Spleen (tissue), 11 donors: Measurements from ENCODE around the gene CHKA. TPM values are rescaled to one million over a fixed set of nuclear protein-coding genes. Genes with fewer than 3 reads are reported as not detected.

Source experiments
- DNase-seq: peaks from one replicate; pipeline ENCODE4 v3.0.0-alpha.2; 2020
- H3K27ac ChIP-seq, 8 donors: fragments of 200-600 bp; sonication (generic) in 7 of 8; 1 replicate in 4 of 8; 2 replicates in 4 of 8; pipeline versions ENCODE4 v1.5.0 to v1.8.0; 2016 to 2021; ENCODE audit warnings: inconsistent platforms in 4 of 8, mild to moderate bottlenecking in 4 of 8, moderate library complexity in 1 of 8
- H3K27me3 ChIP-seq, 7 donors: fragments of 200-600 bp; sonication (generic) in 6 of 7; replicated peaks in 1 of 7; 1 replicate in 4 of 7; 2 replicates in 3 of 7; pipeline versions ENCODE4 v1.5.0 to v1.8.0; 2016 to 2021; ENCODE audit warnings: inconsistent platforms in 3 of 7, mild to moderate bottlenecking in 1 of 7
- H3K36me3 ChIP-seq, 6 donors: fragments of 200-600 bp; sonication (generic) in 5 of 6; 1 replicate in 4 of 6; 2 replicates in 2 of 6; pipeline versions ENCODE4 v1.5.0 to v1.8.0; 2016 to 2021; ENCODE audit warnings: inconsistent platforms in 2 of 6
- H3K4me1 ChIP-seq, 6 donors: fragments of 200-600 bp; sonication (generic) in 5 of 6; 1 replicate in 3 of 6; 2 replicates in 3 of 6; pipeline versions ENCODE4 v1.5.0 to v1.8.0; 2016 to 2021; ENCODE audit warnings: inconsistent platforms in 3 of 6
- H3K4me3 ChIP-seq, 8 donors: fragments of 200-600 bp; sonication (generic) in 7 of 8; 1 replicate in 4 of 8; 2 replicates in 4 of 8; pipeline versions ENCODE4 v1.5.0 to v1.8.0; 2016 to 2021; ENCODE audit warnings: inconsistent platforms in 4 of 8, mild to moderate bottlenecking in 4 of 8, moderate library complexity in 2 of 8
- H3K9me3 ChIP-seq, 8 donors: fragments of 200-600 bp; sonication (generic) in 7 of 8; 1 replicate in 4 of 8; 2 replicates in 4 of 8; pipeline versions ENCODE4 v1.5.0 to v1.8.0; 2016 to 2021; ENCODE audit warnings: inconsistent platforms in 4 of 8
- CTCF ChIP-seq, 11 experiments: fragments of 200-600 bp in 7 of 11; fragments of 450-650 bp in 4 of 11; sonication (generic) in 4 of 11; IDR thresholded peaks in 8 of 11; conservative IDR thresholded peaks in 3 of 11; 1 replicate in 7 of 11; 2 replicates in 4 of 11; pipeline versions ENCODE4 v1.4.0 to v1.8.0; 2016 to 2021; ENCODE audit warnings: antibody characterized with exemption in 11 of 11, inconsistent platforms in 4 of 11, mild to moderate bottlenecking in 1 of 11
- POLR2A ChIP-seq, 3 donors: fragments of 450-650 bp; IDR thresholded peaks; one replicate each; pipeline ENCODE4 v1.5.1; 2017; ENCODE audit warnings: antibody characterized with exemption in 3 of 3, mild to moderate bottlenecking in 1 of 3
- POLR2AphosphoS5 ChIP-seq, 3 donors: sonication (generic); formaldehyde crosslinking; IDR thresholded peaks; one replicate each; pipeline ENCODE4 v1.5.1; 2017; ENCODE audit warnings: antibody characterized with exemption in 3 of 3
- WGBS, 5 donors: extraction: QIAGEN DNeasy Blood & Tissue Kit in 3 of 5; methylation state at CpG; one replicate each; pipeline versions ENCODE4 v1.1.5 to v1.1.7; 2013 to 2018; 5-methylcytosine and 5-hydroxymethylcytosine counted together
- intact Hi-C: fragments of 100-400 bp; cut with DNase I; formaldehyde crosslinking; loops from one replicate; pipeline ENCODE4 v1.15.0; 2023; ENCODE audit warnings: low total_unique reads
- polyA plus RNA-seq, 3 donors: library from polyadenylated mRNA; stranded (reverse); fragments of 200-250 nt; gene quantifications; one replicate each; pipeline ENCODE4 v1.2.1, GENCODE V29; 2013
- total RNA-seq, 7 donors: library from RNA; depleted of rRNA in 3 of 7; stranded (reverse); fragments of >200 nt in 3 of 7; fragmentation: NEBNext Ultra II Directional in 4 of 7; extraction: Animal tissue kit (Norgen Biotek cat#: 25700) in 4 of 7; gene quantifications; one replicate each; pipeline versions ENCODE4 v1.1.0 to v1.2.1, GENCODE V29; 2016 to 2021
- donor health status: healthy with polysubstance abuse.
- donor health status: DM: no; HTN: no; CAD: no; lungs with moderate emphysema.
- donor health status: DM: no; HTN: no; CAD: no.
- donor health status: Bipolar disorder and iron deficiency.
- donor health status: healthy.
- donor health status: DM: no; HTN: no; CAD: no.
- donor health status: DM: yes; HTN: yes; CAD: no.

Gene CHKA
- total and polyA plus RNA-seq, 10 donors = 19.7 to 76.1 (median 33.4) TPM

- no peak for TF ChIP-seq CTCF (IDR thresholded peaks at IDR 0.05 in 8 of 11, conservative IDR thresholded peaks at IDR 0.05 in 3 of 11)
- TF ChIP-seq POLR2A (IDR thresholded peaks at IDR 0.05) = no peak
- TF ChIP-seq POLR2AphosphoS5 (IDR thresholded peaks at IDR 0.05) = no peak
- H3K27ac ChIP-seq = peak overlapping the region in 1 of 8 donors; percentile 7
- 79 to 86% (median 81%) methylated on average over 9 to 16 of the region's 16 CpGs for WGBS, 5 donors
- H3K36me3 ChIP-seq = no peaks in the 10 kb centered on the region
- peaks cover 0 to 61% (median 41%) of the 10 kb centered on the region in 6 donors for H3K4me1 ChIP-seq
- H3K9me3 ChIP-seq = no peaks in the 10 kb centered on the region
- H3K4me3 ChIP-seq = no peak overlapping the region
- no peaks in the 10 kb centered on the region for H3K27me3 ChIP-seq
- DNase-seq = no peak
- intact Hi-C loops = no loop called here
These were observed 21.5 kb upstream of the CHKA start for GRCh38 chr11:68142441-68143309.

- DNase-seq = no peak
- Histone ChIP-seq H3K4me3 (peak overlapping the region in 1 of 8 donors; percentile 17), H3K9me3 (no peaks in the 10 kb centered on the region), H3K27me3 (no peaks in the 10 kb centered on the region), H3K4me1 (peaks cover 0 to 57% (median 39%) of the 10 kb centered on the region in 6 donors), H3K27ac (peak overlapping the region in 1 of 8 donors; percentile 7), H3K36me3 (no peaks in the 10 kb centered on the region)
- intact Hi-C loops = no loop called here
- WGBS, 5 donors = 22 to 56% (median 32%) methylated on average over 8 to 13 of the region's 13 CpGs
- TF ChIP-seq POLR2A (IDR thresholded peaks at IDR 0.05) (no peak), POLR2AphosphoS5 (IDR thresholded peaks at IDR 0.05) (peak in 1 of 3 donors; percentile 16), CTCF (IDR thresholded peaks at IDR 0.05 in 8 of 11, conservative IDR thresholded peaks at IDR 0.05 in 3 of 11) (no peak)
These were observed 20.8 kb upstream of the CHKA start for GRCh38 chr11:68142028-68142412.

GRCh38 chr11:68141246-68142027 is 20.2 kb upstream of the CHKA start:
- intact Hi-C loops = no loop called here
- WGBS, 5 donors = 43 to 55% (median 46%) methylated on average over 6 to 8 of the region's 8 CpGs

More at GRCh38 chr11:68141246-68142027, 20.2 kb upstream of the CHKA start:
- DNase-seq = no peak
- Histone ChIP-seq H3K27me3 (no peaks in the 10 kb centered on the region), H3K4me3 (peak overlapping the region in 1 of 8 donors; percentile 17), H3K27ac (peak overlapping the region in 1 of 8 donors; percentile 7), H3K4me1 (peaks cover 0 to 51% (median 33%) of the 10 kb centered on the region in 6 donors), H3K36me3 (no peaks in the 10 kb centered on the region), H3K9me3 (no peaks in the 10 kb centered on the region)
- no peak for TF ChIP-seq CTCF (IDR thresholded peaks at IDR 0.05 in 8 of 11, conservative IDR thresholded peaks at IDR 0.05 in 3 of 11)
- no peak for TF ChIP-seq POLR2AphosphoS5 (IDR thresholded peaks at IDR 0.05)
- TF ChIP-seq POLR2A (IDR thresholded peaks at IDR 0.05) = no peak
